ENCODE results near the gene PEX12.

DNA sequence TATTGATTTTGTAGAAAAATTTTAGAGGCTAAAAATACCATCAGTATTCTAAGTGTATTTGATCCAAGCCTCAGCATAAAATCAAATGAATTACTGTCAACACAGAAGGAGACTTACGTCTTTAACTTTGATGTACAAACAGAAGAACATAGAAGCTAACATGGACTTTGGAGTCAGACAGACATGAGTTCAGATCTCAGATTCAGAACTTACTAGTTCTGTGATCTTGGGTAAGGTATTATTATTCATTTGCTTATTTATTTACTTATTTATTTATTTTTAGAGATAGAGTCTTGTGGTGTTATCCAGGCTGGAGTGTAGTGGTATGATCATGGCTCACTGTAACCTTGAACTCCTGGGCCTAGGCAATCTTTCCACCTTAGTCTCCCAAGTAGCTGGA is 36.9 kb downstream of the PEX12 start:
- TF ChIP-seq, protein P1, sequence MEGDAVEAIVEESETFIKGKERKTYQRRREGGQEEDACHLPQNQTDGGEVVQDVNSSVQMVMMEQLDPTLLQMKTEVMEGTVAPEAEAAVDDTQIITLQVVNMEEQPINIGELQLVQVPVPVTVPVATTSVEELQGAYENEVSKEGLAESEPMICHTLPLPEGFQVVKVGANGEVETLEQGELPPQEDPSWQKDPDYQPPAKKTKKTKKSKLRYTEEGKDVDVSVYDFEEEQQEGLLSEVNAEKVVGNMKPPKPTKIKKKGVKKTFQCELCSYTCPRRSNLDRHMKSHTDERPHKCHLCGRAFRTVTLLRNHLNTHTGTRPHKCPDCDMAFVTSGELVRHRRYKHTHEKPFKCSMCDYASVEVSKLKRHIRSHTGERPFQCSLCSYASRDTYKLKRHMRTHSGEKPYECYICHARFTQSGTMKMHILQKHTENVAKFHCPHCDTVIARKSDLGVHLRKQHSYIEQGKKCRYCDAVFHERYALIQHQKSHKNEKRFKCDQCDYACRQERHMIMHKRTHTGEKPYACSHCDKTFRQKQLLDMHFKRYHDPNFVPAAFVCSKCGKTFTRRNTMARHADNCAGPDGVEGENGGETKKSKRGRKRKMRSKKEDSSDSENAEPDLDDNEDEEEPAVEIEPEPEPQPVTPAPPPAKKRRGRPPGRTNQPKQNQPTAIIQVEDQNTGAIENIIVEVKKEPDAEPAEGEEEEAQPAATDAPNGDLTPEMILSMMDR (IDR thresholded peaks at IDR 0.05), result no peak
- TF ChIP-seq POLR2A (IDR thresholded peaks at IDR 0.05) (no peak), EP300 (IDR thresholded peaks at IDR 0.05) (no peak)
